Measurements from ENCODE around the gene ZNF329.

Gene ZNF329

GRCh38 chr19:58170860-58171259 lies 20.3 kb upstream of the ZNF329 start:
- no peak for FAIRE-seq
- TF ChIP-seq CTCF (IDR thresholded peaks at IDR 0.05; ENCODE audit: insufficient read depth, missing control alignments) = no peak
- DNase-seq (ENCODE audit: insufficient read length, low spot score) = no peak

- FAIRE-seq (no peak), DNase-seq (ENCODE audit: insufficient read length, low spot score) (no peak)
- no peak for TF ChIP-seq CTCF (IDR thresholded peaks at IDR 0.05; ENCODE audit: insufficient read depth, missing control alignments)
Observed at GRCh38 chr19:58166708-58167280, 16.2 kb upstream of the ZNF329 start.

GRCh38 chr19:58166268-58166667 lies 15.7 kb upstream of the ZNF329 start:
- no peak for TF ChIP-seq CTCF (IDR thresholded peaks at IDR 0.05; ENCODE audit: insufficient read depth, missing control alignments)
- FAIRE-seq (no peak), DNase-seq (ENCODE audit: insufficient read length, low spot score) (no peak)

GRCh38 chr19:58157045-58157728 lies 6.6 kb upstream of the ZNF329 start:
- no peak for TF ChIP-seq CTCF (IDR thresholded peaks at IDR 0.05; ENCODE audit: insufficient read depth, missing control alignments)
- FAIRE-seq (no peak), DNase-seq (ENCODE audit: insufficient read length, low spot score) (no peak)

- peak; percentile 96 for TF ChIP-seq CTCF (IDR thresholded peaks at IDR 0.05; ENCODE audit: insufficient read depth, missing control alignments)
- peak; percentile 88 for DNase-seq (ENCODE audit: insufficient read length, low spot score)
- FAIRE-seq = no peak
Observed at GRCh38 chr19:58154679-58155648, 4.4 kb upstream of the ZNF329 start.

GRCh38 chr19:58154287-58154678 lies 3.7 kb upstream of the ZNF329 start:
- TF ChIP-seq CTCF (IDR thresholded peaks at IDR 0.05; ENCODE audit: insufficient read depth, missing control alignments) = no peak
- DNase-seq (ENCODE audit: insufficient read length, low spot score) = no peak
- FAIRE-seq = no peak

All from D721Med (cell line).